H1 (cell line): Measurements from ENCODE around the gene EMC1. TPM values are rescaled to one million over a fixed set of nuclear protein-coding genes. Genes with fewer than 3 reads are reported as not detected.

Experiments
- CHD7 ChIP-seq: fragments of 300-600 bp; sonication (generic); IDR thresholded peaks from 2 replicates; pipeline ENCODE4 v1.7.1; 2012; ENCODE audit warnings: low read length, moderate library complexity, mild to moderate bottlenecking, inconsistent platforms; ENCODE audit not compliant: insufficient replicate concordance
- JUN ChIP-seq: IDR thresholded peaks from 2 replicates; pipeline ENCODE4 v1.6.1; 2011; ENCODE audit warnings: low read depth, mild to moderate bottlenecking, improper control_type of control experiment, low read length
- NRF1 ChIP-seq: IDR thresholded peaks from 2 replicates; pipeline ENCODE4 v1.6.1; 2011; ENCODE audit warnings: mild to moderate bottlenecking, low read depth, low read length, improper control_type of control experiment
- PHF8 ChIP-seq: fragments of 200-600 bp; sonication (generic); conservative IDR thresholded peaks from 2 replicates; pipeline ENCODE4 v1.7.1; 2012; ENCODE audit warnings: low read depth, mild to moderate bottlenecking, inconsistent platforms, low read length, moderate library complexity
- SP2 ChIP-seq: IDR thresholded peaks from 2 replicates; pipeline ENCODE4 v1.6.1; 2012; ENCODE audit warnings: mild to moderate bottlenecking, low read length, inconsistent platforms
- TAF7 ChIP-seq: optimal IDR thresholded peaks from 2 replicates; pipeline ENCODE3; 2011; ENCODE audit warnings: low read depth, mild to moderate bottlenecking, inconsistent platforms, low read length, moderate library complexity, borderline replicate concordance
- polyA plus RNA-seq, 7 experiments: library from polyadenylated mRNA; depleted of rRNA in 3 of 7; stranded (reverse) in 5 of 7; unstranded in 2 of 7; fragments of >200 nt in 5 of 7; fragments of 200-250 nt in 2 of 7; gene quantifications; 1 replicate in 5 of 7; 2 replicates in 1 of 7; 4 replicates in 1 of 7; pipeline versions ENCODE4 v1.2.1 to v1.2.3, GENCODE V29; 2011 to 2013; ENCODE audit warnings: missing spikeins in 2 of 7, mixed read lengths in 2 of 7
- total RNA-seq: library from RNA; stranded (reverse); fragmentation: NEBNext Ultra II Directional; extraction: Animal tissue kit (Norgen Biotek cat#: 25700); gene quantifications from 2 replicates; pipeline ENCODE4 v1.2.1, GENCODE V29; 2021
- TF ChIP-seq, protein P1 (sequence below): IDR thresholded peaks from 2 replicates; pipeline ENCODE4 v1.6.1; 2011; ENCODE audit warnings: low read length, improper control_type of control experiment

EMC1 gene
- total and polyA plus RNA-seq, 2 of the 8 experiments (the other 6 are each of a cell fraction or from before 2014, with no cell fraction given), result 51.0 to 53.5 TPM

- no peak for TF ChIP-seq CHD7
- TF ChIP-seq NRF1, result no peak
- TF ChIP-seq, protein P1, sequence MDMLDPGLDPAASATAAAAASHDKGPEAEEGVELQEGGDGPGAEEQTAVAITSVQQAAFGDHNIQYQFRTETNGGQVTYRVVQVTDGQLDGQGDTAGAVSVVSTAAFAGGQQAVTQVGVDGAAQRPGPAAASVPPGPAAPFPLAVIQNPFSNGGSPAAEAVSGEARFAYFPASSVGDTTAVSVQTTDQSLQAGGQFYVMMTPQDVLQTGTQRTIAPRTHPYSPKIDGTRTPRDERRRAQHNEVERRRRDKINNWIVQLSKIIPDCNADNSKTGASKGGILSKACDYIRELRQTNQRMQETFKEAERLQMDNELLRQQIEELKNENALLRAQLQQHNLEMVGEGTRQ, result no peak
- TF ChIP-seq SP2, result no peak
- TF ChIP-seq TAF7, result no peak
- no peak for TF ChIP-seq JUN
- TF ChIP-seq PHF8, result no peak
- TF ChIP-seq, all 59 proteins: peak for 0
Observed at GRCh38 chr1:19283891-19284290, 32.6 kb upstream of the EMC1 start (continued).
